ENCODE results near the gene DOCK8.

Gene DOCK8

GRCh38 chr9:469672-470551, 255.2 kb downstream of the DOCK8 start:
- FAIRE-seq (no peak), DNase-seq (ENCODE audit: insufficient read length, low spot score) (peak; percentile 77)
- TF ChIP-seq, protein P1, sequence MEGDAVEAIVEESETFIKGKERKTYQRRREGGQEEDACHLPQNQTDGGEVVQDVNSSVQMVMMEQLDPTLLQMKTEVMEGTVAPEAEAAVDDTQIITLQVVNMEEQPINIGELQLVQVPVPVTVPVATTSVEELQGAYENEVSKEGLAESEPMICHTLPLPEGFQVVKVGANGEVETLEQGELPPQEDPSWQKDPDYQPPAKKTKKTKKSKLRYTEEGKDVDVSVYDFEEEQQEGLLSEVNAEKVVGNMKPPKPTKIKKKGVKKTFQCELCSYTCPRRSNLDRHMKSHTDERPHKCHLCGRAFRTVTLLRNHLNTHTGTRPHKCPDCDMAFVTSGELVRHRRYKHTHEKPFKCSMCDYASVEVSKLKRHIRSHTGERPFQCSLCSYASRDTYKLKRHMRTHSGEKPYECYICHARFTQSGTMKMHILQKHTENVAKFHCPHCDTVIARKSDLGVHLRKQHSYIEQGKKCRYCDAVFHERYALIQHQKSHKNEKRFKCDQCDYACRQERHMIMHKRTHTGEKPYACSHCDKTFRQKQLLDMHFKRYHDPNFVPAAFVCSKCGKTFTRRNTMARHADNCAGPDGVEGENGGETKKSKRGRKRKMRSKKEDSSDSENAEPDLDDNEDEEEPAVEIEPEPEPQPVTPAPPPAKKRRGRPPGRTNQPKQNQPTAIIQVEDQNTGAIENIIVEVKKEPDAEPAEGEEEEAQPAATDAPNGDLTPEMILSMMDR (IDR thresholded peaks at IDR 0.05; ENCODE audit: insufficient read depth, missing control alignments), result no peak

DNA sequence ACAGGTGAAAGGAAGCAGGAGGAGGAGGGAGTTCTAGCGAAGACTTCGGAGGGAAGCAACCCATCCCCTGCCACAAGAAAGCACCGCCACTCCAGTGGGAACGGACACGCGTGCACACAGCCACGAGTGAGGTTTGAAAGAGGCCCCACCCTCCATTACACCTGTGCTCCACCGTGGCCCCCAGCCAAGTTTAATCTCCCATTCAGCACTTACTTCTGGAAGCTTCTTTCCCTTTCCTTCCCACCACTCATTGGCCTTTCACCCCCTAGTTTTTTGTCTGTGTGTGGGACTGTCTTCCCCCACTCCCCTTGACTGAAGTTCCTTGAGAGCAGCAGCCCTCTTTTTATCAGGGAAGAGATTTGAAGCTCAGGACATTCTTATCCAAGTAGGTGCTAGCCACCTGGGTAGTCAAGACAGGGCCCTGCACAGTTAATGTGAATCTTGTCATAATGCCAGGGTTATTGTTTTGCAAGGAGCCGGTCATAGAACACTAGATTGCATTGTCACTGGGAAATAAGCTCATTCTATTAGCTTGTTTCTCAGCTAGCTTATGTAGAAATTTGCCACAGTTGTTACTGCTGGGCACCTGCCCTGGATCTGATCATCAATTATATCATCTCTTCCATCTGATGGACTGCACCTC, 256.0 kb downstream of the DOCK8 start:
- DNase-seq (ENCODE audit: insufficient read length, low spot score) (no peak), FAIRE-seq (no peak)
- TF ChIP-seq, protein P1 (IDR thresholded peaks at IDR 0.05; ENCODE audit: insufficient read depth, missing control alignments), result no peak

DNA sequence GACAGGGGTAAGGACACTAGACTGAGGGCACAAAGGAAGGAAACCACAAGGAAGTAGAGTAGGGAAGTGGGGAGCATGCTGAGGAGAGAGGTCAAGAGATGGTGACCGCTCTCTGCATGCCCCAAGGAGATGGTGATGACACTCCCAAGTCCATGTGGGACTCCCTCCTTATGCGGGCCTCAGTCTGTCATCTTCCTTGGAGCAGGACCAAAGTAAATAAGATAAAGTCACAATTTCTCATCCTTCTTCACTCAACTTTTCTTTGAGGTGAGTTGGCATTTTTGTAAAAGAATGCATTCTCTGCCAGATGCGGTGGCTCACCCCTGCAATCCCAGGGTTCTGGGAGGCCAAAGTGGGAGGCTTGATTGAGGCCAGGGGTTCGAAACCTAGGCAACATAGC, 256.7 kb downstream of the DOCK8 start:
- DNase-seq (ENCODE audit: insufficient read length, low spot score) (no peak), FAIRE-seq (no peak)
- TF ChIP-seq, protein P1 (IDR thresholded peaks at IDR 0.05; ENCODE audit: insufficient read depth, missing control alignments), result no peak

GRCh38 chr9:472479-473075, 257.9 kb downstream of the DOCK8 start:
- FAIRE-seq (no peak), DNase-seq (ENCODE audit: insufficient read length, low spot score) (no peak)
- TF ChIP-seq, protein P1 (IDR thresholded peaks at IDR 0.05; ENCODE audit: insufficient read depth, missing control alignments), result no peak

GRCh38 chr9:477193-477592, 262.5 kb downstream of the DOCK8 start:
- no peak for FAIRE-seq
- TF ChIP-seq, protein P1 (IDR thresholded peaks at IDR 0.05; ENCODE audit: insufficient read depth, missing control alignments), result no peak
- no peak for DNase-seq (ENCODE audit: insufficient read length, low spot score)

DNA sequence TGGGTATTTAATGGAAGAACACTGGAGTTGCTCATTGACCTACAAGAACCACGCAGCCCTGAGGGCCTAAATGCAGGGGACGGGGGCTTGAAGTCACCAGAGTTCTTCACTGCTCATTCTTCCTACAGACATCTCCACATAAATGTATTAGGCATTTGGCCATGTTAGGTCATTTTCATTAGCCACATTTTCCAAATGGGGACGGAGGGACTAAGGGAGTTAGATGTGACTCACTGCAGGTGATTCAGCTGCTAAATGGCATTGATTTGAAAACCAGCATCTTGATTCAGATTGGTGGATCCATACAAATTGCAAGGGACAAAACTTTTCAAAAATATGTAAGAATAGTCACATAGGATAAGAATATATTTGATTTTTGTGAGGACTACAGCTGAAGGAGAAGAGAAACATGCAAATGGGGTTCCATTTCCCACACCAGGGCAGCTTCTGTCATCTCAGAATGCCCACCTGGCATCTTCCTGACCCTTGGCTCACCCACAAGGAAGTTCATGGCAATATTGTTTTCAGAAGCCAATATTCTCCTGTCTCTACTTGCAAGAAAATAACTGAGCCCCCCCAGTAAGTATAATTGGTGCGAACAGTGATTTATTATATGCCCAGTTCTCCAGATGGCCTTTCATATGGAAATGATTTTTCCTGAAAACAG, 264.8 kb downstream of the DOCK8 start:
- DNase-seq (ENCODE audit: insufficient read length, low spot score) (no peak), FAIRE-seq (no peak)
- TF ChIP-seq, protein P1 (IDR thresholded peaks at IDR 0.05; ENCODE audit: insufficient read depth, missing control alignments), result no peak
